GM12874 (cell line): Measurements from ENCODE around the gene ZNF436.

Source experiments
- TF ChIP-seq, protein P1 (sequence below): IDR thresholded peaks from 2 replicates; pipeline ENCODE4 v1.5.1; 2011; ENCODE audit warnings: low read depth, mild to moderate bottlenecking, control low read depth, low read length, moderate library complexity; ENCODE audit not compliant: insufficient read depth

The ZNF436 gene

DNA sequence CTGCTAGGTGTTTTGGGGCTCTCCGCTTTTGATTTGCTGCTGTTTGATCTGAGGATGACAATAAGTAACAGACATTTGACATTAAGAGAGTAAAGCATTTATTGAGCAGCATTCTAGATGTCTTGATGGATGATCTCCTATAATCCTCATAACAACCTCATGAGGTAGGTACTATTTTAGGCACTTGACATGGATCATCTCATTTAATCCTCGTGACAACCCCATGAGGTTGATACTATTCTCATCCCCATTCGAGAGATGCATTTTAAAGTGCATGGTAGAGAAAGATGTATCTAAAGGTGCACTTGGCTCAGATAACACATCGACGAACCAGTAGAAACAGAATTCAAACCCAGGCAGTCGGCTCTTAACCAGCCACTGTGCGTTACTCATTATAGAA lies 28.3 kb upstream of the ZNF436 start:
- TF ChIP-seq, protein P1, sequence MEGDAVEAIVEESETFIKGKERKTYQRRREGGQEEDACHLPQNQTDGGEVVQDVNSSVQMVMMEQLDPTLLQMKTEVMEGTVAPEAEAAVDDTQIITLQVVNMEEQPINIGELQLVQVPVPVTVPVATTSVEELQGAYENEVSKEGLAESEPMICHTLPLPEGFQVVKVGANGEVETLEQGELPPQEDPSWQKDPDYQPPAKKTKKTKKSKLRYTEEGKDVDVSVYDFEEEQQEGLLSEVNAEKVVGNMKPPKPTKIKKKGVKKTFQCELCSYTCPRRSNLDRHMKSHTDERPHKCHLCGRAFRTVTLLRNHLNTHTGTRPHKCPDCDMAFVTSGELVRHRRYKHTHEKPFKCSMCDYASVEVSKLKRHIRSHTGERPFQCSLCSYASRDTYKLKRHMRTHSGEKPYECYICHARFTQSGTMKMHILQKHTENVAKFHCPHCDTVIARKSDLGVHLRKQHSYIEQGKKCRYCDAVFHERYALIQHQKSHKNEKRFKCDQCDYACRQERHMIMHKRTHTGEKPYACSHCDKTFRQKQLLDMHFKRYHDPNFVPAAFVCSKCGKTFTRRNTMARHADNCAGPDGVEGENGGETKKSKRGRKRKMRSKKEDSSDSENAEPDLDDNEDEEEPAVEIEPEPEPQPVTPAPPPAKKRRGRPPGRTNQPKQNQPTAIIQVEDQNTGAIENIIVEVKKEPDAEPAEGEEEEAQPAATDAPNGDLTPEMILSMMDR = no peak

DNA sequence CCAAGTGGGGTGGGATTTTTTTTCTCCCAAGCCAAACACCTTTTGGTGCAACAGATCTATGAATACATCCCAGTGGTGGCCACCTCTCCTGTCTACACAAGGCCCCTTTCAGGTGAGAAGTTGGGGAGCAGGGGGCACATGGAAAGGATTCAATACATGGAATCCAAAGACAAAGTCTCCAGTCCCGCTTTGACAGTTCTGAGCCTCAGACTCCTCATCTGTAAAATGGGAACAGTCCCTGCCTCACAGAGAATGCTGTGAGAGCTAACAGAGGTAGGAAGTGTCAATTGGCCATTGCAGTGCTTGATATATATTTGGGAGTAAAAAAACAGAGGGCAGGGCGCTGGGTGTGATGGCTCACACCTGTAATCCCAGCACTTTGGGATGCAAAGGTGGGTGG lies 26.7 kb upstream of the ZNF436 start:
- TF ChIP-seq, protein P1 = no peak

GRCh38 chr1:23395849-23396248 lies 26.2 kb upstream of the ZNF436 start:
- TF ChIP-seq, protein P1 = no peak

DNA sequence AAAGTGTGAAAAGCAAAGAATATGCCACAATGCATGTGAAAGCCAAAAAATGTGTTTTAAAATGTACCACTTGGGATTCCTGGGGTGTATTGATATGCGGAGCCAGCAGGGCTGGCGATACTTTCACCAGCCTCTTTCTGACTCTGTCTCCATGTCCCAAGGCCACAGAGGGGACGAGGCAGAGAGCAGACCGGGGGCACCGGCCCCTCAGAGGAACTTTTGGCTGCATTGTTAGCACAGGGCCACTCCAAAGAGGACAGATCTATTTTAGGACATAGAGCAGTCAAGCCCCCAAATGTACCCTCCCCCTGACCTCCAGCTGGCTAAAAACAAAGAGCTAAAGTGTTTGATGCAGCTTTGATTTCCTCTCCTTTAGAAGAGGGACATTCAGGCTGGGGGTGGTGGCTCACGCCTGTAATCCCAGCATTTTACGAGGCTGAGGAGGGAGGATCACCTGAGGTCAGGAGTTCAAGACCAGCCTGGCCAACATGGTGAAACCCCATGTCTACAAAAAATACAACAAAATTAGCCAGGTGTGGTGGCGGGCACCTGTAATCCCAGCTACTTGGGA lies 25.6 kb upstream of the ZNF436 start:
- TF ChIP-seq, protein P1 = no peak

GRCh38 chr1:23394684-23395083 lies 25.0 kb upstream of the ZNF436 start:
- TF ChIP-seq, protein P1 = no peak

GRCh38 chr1:23394181-23394580 lies 24.5 kb upstream of the ZNF436 start:
- TF ChIP-seq, protein P1 = no peak

GRCh38 chr1:23393706-23394105 lies 24.1 kb upstream of the ZNF436 start:
- TF ChIP-seq, protein P1 = no peak
